Upper lobe of right lung (tissue), 1 donor: Measurements from ENCODE around the gene CHSY1. TPM values are rescaled to one million over a fixed set of nuclear protein-coding genes. Genes with fewer than 3 reads are reported as not detected.

Experiments used
- ATAC-seq: fragments of 200-7000 bp; cut with Tn5 transposase; one replicate; pipeline ENCODE4 v1.9.1; 2020; ENCODE audit warnings: mild to moderate bottlenecking, moderate library complexity
- DNase-seq: peaks from one replicate; pipeline ENCODE4 v3.0.0-alpha.2; 2020
- H3K27ac ChIP-seq: fragments of 200-600 bp; one replicate; pipeline ENCODE4 v1.8.0; 2022
- H3K27me3 ChIP-seq: fragments of 200-600 bp; one replicate; pipeline ENCODE4 v1.8.0; 2022; ENCODE audit warnings: mild to moderate bottlenecking
- H3K36me3 ChIP-seq: fragments of 200-600 bp; one replicate; pipeline ENCODE4 v1.8.0; 2022
- H3K4me1 ChIP-seq: fragments of 200-600 bp; one replicate; pipeline ENCODE4 v1.8.0; 2022
- H3K4me3 ChIP-seq: fragments of 200-600 bp; one replicate; pipeline ENCODE4 v1.8.0; 2022; ENCODE audit warnings: mild to moderate bottlenecking
- H3K9me3 ChIP-seq: fragments of 200-600 bp; one replicate; pipeline ENCODE4 v1.8.0; 2022
- intact Hi-C: fragments of 100-400 bp; cut with DNase I; formaldehyde crosslinking; loops from one replicate; pipeline ENCODE4 v1.11.0; 2022
- total RNA-seq: library from RNA; stranded (reverse); fragmentation: NEBNext Ultra II Directional; extraction: Animal tissue kit (Norgen Biotek cat#: 25700); gene quantifications from one replicate; pipeline ENCODE4 v1.2.1, GENCODE V29; 2021
- TF ChIP-seq, protein P1 (sequence below): fragments of 200-600 bp; IDR thresholded peaks from one replicate; pipeline ENCODE4 v1.8.0; 2022; ENCODE audit warnings: antibody characterized with exemption
- donor health status: DM: no; HTN: yes; CAD: no; lungs with severe emphysema.

Gene CHSY1
- total RNA-seq, 1 donor from 2014 or later, result 40.6 TPM

DNA sequence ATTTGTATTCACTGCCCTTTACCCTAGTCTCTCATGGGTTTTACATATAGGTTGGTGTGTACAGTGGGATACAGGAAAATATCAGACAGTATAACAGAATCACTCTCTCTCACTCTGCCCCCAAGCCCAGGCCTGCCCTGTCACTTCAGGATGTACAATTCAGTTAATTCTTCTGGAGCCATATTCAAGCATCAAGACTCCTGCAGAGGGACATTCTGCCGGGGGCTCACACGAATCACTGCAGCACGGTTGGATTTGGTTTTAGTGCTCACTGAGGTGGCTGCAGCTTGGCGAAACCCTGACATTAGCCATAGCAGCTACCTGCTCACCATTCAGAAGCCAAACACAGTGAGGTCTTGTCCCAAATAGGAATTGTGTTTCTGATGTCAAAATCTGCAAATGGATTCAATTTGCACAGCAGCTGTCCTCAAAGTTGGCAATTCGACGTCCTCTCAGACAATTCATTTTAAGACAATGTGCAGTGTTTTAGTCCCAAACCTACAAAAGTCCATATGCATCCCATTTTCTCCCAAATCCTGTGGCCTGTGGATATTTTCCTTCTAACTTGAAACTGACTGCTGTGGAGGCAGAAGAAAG is 82.9 kb downstream of the CHSY1 start:
- H3K27ac ChIP-seq, result peak overlapping the region; percentile 88
- no peaks in the 10 kb centered on the region for H3K27me3 ChIP-seq
- no peaks in the 10 kb centered on the region for H3K36me3 ChIP-seq
- peaks cover 13% of the 10 kb centered on the region for H3K9me3 ChIP-seq
- DNase-seq, result no peak
- no peak for ATAC-seq
- intact Hi-C loops, result no loop called here
- peak overlapping the region; percentile 8 for H3K4me3 ChIP-seq
- peaks cover 40% of the 10 kb centered on the region for H3K4me1 ChIP-seq
- TF ChIP-seq, protein P1, sequence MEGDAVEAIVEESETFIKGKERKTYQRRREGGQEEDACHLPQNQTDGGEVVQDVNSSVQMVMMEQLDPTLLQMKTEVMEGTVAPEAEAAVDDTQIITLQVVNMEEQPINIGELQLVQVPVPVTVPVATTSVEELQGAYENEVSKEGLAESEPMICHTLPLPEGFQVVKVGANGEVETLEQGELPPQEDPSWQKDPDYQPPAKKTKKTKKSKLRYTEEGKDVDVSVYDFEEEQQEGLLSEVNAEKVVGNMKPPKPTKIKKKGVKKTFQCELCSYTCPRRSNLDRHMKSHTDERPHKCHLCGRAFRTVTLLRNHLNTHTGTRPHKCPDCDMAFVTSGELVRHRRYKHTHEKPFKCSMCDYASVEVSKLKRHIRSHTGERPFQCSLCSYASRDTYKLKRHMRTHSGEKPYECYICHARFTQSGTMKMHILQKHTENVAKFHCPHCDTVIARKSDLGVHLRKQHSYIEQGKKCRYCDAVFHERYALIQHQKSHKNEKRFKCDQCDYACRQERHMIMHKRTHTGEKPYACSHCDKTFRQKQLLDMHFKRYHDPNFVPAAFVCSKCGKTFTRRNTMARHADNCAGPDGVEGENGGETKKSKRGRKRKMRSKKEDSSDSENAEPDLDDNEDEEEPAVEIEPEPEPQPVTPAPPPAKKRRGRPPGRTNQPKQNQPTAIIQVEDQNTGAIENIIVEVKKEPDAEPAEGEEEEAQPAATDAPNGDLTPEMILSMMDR, result no peak

DNA sequence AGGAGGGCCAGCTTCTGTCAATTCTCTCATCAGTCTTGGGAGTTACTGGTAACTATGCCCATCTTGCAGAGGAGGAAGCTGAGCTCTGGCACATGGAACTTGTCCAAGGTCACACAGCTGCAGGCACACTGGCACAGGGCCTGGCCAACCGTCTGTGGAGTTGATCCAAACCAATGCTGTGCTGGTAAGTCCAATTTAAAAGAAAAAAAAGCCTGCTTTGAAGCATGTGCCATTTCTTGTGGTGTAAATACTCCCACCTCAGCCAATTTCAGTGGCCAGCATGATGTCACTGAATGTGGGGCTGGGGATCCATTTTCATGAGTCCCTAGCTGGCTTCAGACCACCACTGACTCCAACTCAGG is 83.4 kb downstream of the CHSY1 start:
- ATAC-seq (peak; percentile 50), DNase-seq (no peak)
- H3K27me3 ChIP-seq, result no peaks in the 10 kb centered on the region
- intact Hi-C loops, result no loop called here
- no peaks in the 10 kb centered on the region for H3K36me3 ChIP-seq
- H3K9me3 ChIP-seq, result peaks cover 13% of the 10 kb centered on the region
- H3K4me1 ChIP-seq, result peaks cover 39% of the 10 kb centered on the region
- H3K27ac ChIP-seq, result peak overlapping the region; percentile 88
- H3K4me3 ChIP-seq, result peak overlapping the region; percentile 8
- TF ChIP-seq, protein P1, result no peak

DNA sequence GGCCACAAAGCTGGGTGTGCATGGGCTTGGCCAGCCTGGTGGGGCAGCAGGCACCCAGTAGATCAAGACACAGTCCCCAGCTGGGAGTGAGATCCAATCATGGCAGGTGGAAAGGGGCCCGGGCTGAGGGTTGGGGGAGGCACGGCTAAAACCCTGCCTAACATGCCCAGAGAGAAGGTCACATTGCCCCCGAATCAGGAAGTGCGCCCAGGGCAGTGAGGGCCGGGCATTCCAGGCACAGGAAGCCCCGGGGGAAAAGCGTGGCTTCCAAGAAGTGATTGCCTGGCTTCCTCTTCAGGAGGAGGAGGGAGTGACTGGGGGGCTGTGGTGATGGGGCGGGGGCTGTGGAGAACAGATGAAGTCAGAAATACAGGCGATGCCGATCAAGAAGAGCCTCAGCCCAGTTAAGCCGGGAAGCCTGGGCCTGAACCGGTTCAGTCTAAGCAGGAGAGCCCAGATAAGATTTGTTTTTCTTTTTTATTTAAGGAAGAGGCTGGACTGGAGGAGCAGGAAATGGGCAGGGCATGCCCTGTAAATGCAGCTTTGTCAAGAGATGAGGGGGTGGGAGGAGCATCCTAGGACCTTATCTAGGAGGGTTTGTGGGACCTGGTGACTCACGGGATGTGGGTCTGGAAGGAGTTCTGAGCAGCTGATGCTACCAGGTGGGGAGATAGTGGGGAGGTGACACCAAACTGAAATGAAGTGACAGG is 83.9 kb downstream of the CHSY1 start:
- intact Hi-C loops, result no loop called here
- ATAC-seq (peak; percentile 87), DNase-seq (peak; percentile 83)
- H3K27me3 ChIP-seq, result no peaks in the 10 kb centered on the region
- peaks cover 13% of the 10 kb centered on the region for H3K9me3 ChIP-seq
- peaks cover 39% of the 10 kb centered on the region for H3K4me1 ChIP-seq
- peak overlapping the region; percentile 88 for H3K27ac ChIP-seq
- TF ChIP-seq, protein P1, result no peak
- H3K36me3 ChIP-seq, result no peaks in the 10 kb centered on the region
- H3K4me3 ChIP-seq, result peak overlapping the region; percentile 8

DNA sequence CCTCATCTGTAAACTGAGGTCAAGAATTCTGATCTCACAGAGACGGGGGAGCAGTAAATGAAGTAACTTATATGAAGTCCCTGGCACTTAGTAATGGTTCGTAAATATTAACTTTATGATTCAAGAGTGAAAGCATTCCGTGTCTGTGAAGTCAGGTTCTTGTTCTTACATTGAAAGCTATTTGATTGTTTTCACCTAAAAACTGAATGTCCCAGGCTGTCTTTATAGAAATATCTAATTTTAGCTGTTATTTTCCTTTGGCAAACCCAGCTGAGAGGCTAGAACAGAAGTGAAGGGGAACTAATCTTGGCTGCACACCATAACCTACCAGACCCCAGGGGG is 84.5 kb downstream of the CHSY1 start:
- H3K4me1 ChIP-seq, result peaks cover 39% of the 10 kb centered on the region
- no peaks in the 10 kb centered on the region for H3K27me3 ChIP-seq
- peak overlapping the region; percentile 88 for H3K27ac ChIP-seq
- intact Hi-C loops, result no loop called here
- H3K4me3 ChIP-seq, result no peak overlapping the region
- ATAC-seq, result no peak
- DNase-seq, result no peak
- H3K36me3 ChIP-seq, result no peaks in the 10 kb centered on the region
- peaks cover 13% of the 10 kb centered on the region for H3K9me3 ChIP-seq
- TF ChIP-seq, protein P1, result no peak

DNA sequence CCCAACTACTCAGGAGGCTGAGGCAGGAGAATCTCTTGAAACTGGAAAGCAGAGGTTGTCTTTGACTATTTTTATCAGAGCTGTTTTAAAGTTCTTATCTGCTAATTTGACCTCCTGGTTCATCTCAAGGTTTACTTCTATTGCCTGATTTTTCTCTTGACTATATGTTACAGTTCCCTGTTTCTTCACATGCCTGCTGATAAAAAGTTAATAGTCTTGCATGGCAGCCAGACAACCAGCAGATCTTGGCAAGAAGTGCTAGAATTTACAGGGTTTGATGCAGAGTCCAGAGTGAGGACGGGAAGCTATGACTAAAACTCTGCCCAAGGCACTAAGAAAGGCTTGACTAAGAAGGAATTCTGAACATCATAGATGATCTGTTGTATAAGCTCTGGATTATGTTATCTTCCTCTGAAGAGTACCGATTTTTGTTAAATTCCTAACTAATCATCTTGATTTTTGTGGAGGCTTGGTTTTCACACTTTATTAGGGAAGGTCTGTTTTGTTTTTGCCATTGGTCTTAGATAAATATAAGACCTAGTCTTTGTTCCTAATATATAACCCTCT is 85.9 kb downstream of the CHSY1 start:
- peaks cover 13% of the 10 kb centered on the region for H3K9me3 ChIP-seq
- H3K27ac ChIP-seq, result no peak overlapping the region

More for the DNA sequence above, 85.9 kb downstream of the CHSY1 start:
- Histone ChIP-seq H3K4me1 (peaks cover 34% of the 10 kb centered on the region), H3K4me3 (no peak overlapping the region), H3K36me3 (no peaks in the 10 kb centered on the region), H3K27me3 (no peaks in the 10 kb centered on the region)
- intact Hi-C loops, result no loop called here
- TF ChIP-seq, protein P1, result no peak
- ATAC-seq, result no peak
- no peak for DNase-seq
